Lung (tissue), 12 donors: ENCODE measurements around the gene KRT23. TPM values are rescaled to one million over a fixed set of nuclear protein-coding genes. Genes with fewer than 3 reads are reported as not detected.

ENCODE experiments used
- ATAC-seq: fragments of 200-7000 bp; cut with Tn5 transposase; one replicate; pipeline ENCODE4 v1.9.1; 2020; ENCODE audit warnings: moderate number of reproducible peaks; ENCODE audit not compliant: insufficient read depth, low FRiP score
- DNase-seq, 3 donors: peaks; one replicate each; pipeline ENCODE4 v3.0.0-alpha.2; 2013 to 2017
- H3K27ac ChIP-seq, 2 donors: one replicate each; pipeline ENCODE4 v1.5.1; 2013; ENCODE audit warnings: mild to moderate bottlenecking in 2 of 2, moderate library complexity in 2 of 2, control low read depth in 1 of 2, inconsistent platforms in 1 of 2, low read depth in 1 of 2, low read length in 1 of 2
- H3K27me3 ChIP-seq, 3 donors: one replicate each; pipeline ENCODE4 v1.5.1; 2013; ENCODE audit warnings: low read length in 2 of 3; ENCODE audit not compliant: control insufficient read depth in 3 of 3, insufficient read depth in 3 of 3
- H3K36me3 ChIP-seq, 4 donors: one replicate each; pipeline ENCODE4 v1.5.1; 2013; ENCODE audit warnings: low read length in 4 of 4, mild to moderate bottlenecking in 1 of 4, moderate library complexity in 1 of 4; ENCODE audit not compliant: control insufficient read depth in 4 of 4, insufficient read depth in 4 of 4
- H3K4me1 ChIP-seq, 5 donors: one replicate each; pipeline ENCODE4 v1.5.1; 2013; ENCODE audit warnings: low read length in 5 of 5, mild to moderate bottlenecking in 2 of 5, moderate library complexity in 1 of 5; ENCODE audit not compliant: control insufficient read depth in 5 of 5, insufficient read depth in 5 of 5
- H3K4me3 ChIP-seq: one replicate; pipeline ENCODE4 v1.5.1; 2013; ENCODE audit warnings: mild to moderate bottlenecking, control low read depth, moderate library complexity
- H3K9ac ChIP-seq, 2 donors: one replicate each; pipeline ENCODE4 v1.5.1; 2013; ENCODE audit warnings: low read length in 2 of 2, control low read depth in 1 of 2; ENCODE audit not compliant: insufficient read depth in 1 of 2
- H3K9me3 ChIP-seq, 4 donors: one replicate each; pipeline ENCODE4 v1.5.1; 2013; ENCODE audit warnings: low read length in 3 of 4, mild to moderate bottlenecking in 1 of 4, moderate library complexity in 1 of 4; ENCODE audit not compliant: control insufficient read depth in 4 of 4, insufficient read depth in 3 of 4
- WGBS, 2 donors: extraction: QIAGEN DNeasy Blood & Tissue Kit; methylation state at CpG; one replicate each; pipeline ENCODE4 v1.1.7; 2013; 5-methylcytosine and 5-hydroxymethylcytosine counted together
- polyA plus RNA-seq, 2 donors: library from polyadenylated mRNA; stranded (reverse); fragments of 200-250 nt; gene quantifications; one replicate each; pipeline ENCODE4 v1.2.1, GENCODE V29; 2013
- total RNA-seq, 2 donors: library from RNA; depleted of rRNA in 1 of 2; stranded (reverse); fragments of >200 nt in 1 of 2; gene quantifications; one replicate each; pipeline ENCODE4 v1.2.1, GENCODE V29; 2014 to 2021
- TF ChIP-seq, protein P1 (sequence below): IDR thresholded peaks from 2 replicates; pipeline ENCODE4 v1.5.1; 2012; ENCODE audit warnings: mild to moderate bottlenecking; ENCODE audit errors: control extremely low read depth, extremely low read depth
- donor health status: control.
- donor health status: control.
- donor health status: Bipolar disorder and iron deficiency.
- donor health status: healthy.
- donor health status: DM: yes; HTN: yes; CAD: no.

Gene KRT23
- total and polyA plus RNA-seq, 4 donors = 1.3 to 9.4 (median 2.0) TPM

DNA sequence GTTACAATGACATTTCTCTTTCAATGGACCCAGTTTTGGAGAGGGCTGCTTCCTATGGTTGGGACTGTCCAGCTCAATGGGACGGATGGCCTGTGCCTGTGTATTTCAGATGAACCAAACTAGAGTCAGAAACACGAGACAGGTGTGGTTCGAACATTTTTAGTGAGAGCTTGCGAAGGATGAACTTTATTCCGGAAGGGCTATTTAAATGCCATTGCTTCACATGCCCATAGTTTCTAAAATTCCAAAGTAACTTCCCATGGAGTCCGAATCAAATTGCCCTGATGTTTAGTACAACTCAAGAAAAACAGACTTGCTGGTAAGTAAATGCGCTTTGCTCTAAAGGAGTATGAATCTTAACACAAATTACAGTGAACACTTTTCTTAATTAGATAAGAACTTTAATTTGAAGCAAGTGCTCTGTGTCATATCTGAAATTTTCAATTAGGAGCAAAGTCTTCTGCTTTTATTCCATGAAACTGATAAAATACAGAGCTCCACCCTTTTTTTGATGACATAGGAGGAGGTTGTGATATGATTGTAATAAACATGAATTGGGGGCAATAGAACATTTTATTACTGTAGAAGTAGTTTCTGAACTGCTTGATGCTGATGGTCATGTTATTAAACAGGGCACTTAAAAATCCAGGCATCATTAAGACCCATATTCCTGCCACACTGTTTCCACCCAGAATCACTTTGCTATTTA is 53.7 kb downstream of the KRT23 start:
- Histone ChIP-seq H3K4me1 (no peaks in the 10 kb centered on the region), H3K9ac (no peak overlapping the region), H3K9me3 (no peaks in the 10 kb centered on the region), H3K36me3 (no peaks in the 10 kb centered on the region), H3K4me3 (no peak overlapping the region), H3K27ac (no peak overlapping the region), H3K27me3 (peaks cover 0 to 3% (median 2%) of the 10 kb centered on the region in 3 donors)
- TF ChIP-seq, protein P1, sequence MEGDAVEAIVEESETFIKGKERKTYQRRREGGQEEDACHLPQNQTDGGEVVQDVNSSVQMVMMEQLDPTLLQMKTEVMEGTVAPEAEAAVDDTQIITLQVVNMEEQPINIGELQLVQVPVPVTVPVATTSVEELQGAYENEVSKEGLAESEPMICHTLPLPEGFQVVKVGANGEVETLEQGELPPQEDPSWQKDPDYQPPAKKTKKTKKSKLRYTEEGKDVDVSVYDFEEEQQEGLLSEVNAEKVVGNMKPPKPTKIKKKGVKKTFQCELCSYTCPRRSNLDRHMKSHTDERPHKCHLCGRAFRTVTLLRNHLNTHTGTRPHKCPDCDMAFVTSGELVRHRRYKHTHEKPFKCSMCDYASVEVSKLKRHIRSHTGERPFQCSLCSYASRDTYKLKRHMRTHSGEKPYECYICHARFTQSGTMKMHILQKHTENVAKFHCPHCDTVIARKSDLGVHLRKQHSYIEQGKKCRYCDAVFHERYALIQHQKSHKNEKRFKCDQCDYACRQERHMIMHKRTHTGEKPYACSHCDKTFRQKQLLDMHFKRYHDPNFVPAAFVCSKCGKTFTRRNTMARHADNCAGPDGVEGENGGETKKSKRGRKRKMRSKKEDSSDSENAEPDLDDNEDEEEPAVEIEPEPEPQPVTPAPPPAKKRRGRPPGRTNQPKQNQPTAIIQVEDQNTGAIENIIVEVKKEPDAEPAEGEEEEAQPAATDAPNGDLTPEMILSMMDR = no peak
- WGBS, 2 donors = 93 to 95% methylated on average over 7 of the region's 7 CpGs
- no peak for ATAC-seq
- no peak for DNase-seq

DNA sequence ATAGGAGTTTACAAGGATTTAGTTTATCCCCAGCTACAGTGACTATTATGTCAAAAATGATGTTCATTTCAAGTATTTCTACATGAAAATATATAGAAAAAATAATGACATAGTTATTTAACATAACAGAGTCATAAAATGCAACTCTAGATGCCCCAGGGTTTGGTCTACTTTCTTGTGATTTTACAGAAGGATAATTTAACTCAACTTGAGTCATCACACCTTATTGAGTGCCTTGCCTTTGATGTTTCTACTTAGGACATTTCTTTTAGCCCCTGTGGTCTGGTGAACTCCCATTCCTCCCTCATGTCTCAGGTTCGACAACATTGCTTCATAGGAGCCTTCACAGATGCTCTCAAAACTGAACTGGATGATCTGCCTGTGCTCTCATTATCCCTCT is 54.4 kb downstream of the KRT23 start:
- no peaks in the 10 kb centered on the region for H3K4me1 ChIP-seq
- no peak overlapping the region for H3K4me3 ChIP-seq
- peaks cover 0 to 3% (median 2%) of the 10 kb centered on the region in 3 donors for H3K27me3 ChIP-seq
- no peaks in the 10 kb centered on the region for H3K9me3 ChIP-seq
- TF ChIP-seq, protein P1 = no peak
- DNase-seq (no peak), ATAC-seq (no peak)
- H3K9ac ChIP-seq = no peak overlapping the region
- 91 to 100% methylated on average over 1 of the region's 1 CpG for WGBS, 2 donors
- H3K27ac ChIP-seq = no peak overlapping the region
- no peaks in the 10 kb centered on the region for H3K36me3 ChIP-seq

DNA sequence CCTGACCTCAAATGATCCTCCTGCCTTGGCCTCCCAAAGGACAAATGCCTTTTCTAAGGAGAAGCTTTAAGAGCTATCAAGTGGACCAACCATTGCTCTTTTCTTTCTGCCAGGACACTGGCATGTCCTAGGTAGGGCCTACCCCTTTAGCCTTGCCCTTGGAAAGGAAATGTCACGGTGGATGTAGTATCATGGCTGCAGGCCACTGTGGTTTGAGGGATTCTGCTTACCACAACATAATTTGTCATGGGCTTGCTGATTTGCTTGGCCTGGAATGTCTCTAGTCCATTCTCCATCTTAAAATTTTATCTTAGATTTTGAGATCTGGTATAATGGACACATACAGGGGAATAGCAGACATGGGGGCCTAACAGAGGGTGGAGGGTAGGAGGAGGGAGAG is 58.4 kb downstream of the KRT23 start:
- Histone ChIP-seq H3K36me3 (no peaks in the 10 kb centered on the region), H3K9me3 (no peaks in the 10 kb centered on the region), H3K9ac (no peak overlapping the region), H3K4me3 (no peak overlapping the region), H3K4me1 (no peaks in the 10 kb centered on the region), H3K27ac (no peak overlapping the region), H3K27me3 (peaks cover 0 to 4% (median 3%) of the 10 kb centered on the region in 3 donors)
- 77 to 95% methylated on average over 1 of the region's 1 CpG for WGBS, 2 donors
- ATAC-seq = no peak
- DNase-seq = no peak
- TF ChIP-seq, protein P1 = no peak

DNA sequence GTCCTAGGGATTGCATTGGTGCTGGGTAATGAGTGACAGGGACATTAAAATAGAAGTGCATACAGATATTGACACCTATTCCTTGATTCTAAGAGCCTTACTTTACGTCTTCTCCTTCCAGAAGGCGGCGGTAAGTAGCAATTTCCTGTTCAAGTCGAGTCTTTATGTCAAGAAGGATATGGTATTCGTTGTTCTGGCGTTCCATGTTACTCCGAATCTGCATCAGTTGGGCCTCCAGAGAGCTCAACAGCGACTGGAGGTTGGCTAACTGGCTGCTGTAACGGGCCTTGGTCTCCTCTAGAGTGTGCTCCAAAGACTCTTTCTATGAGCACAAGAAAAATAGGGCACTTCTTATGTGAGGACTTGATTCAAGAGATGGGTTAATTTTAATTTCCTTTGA is 59.4 kb downstream of the KRT23 start:
- Histone ChIP-seq H3K9ac (no peak overlapping the region), H3K4me3 (no peak overlapping the region), H3K27ac (no peak overlapping the region), H3K9me3 (no peaks in the 10 kb centered on the region), H3K4me1 (no peaks in the 10 kb centered on the region), H3K36me3 (no peaks in the 10 kb centered on the region), H3K27me3 (peaks cover 3 to 8% (median 3%) of the 10 kb centered on the region in 3 donors)
- no peak for ATAC-seq
- DNase-seq = no peak
- WGBS, 2 donors = 86 to 89% methylated on average over 9 of the region's 9 CpGs
- TF ChIP-seq, protein P1 = no peak
